Skin of body (tissue), 2 donors: ENCODE measurements around the gene PIK3R3. TPM values are rescaled to one million over a fixed set of nuclear protein-coding genes. Genes with fewer than 3 reads are reported as not detected.

Experiments used
- DNase-seq: peaks from one replicate; lab custom pipeline; 2025; lab: John Stamatoyannopoulos, UW
- total RNA-seq: library from RNA; depleted of rRNA; stranded (reverse); fragments of >200 nt; gene quantifications from one replicate; pipeline ENCODE4 v1.2.3, GENCODE V29; 2014

Gene PIK3R3
- total RNA-seq, 1 donor from 2014 or later, result 5.5 TPM

GRCh38 chr1:46157916-46158311, 25.5 kb upstream of the PIK3R3 start:
- DNase-seq, result no peak

- no peak for DNase-seq
These were observed 21.3 kb upstream of the PIK3R3 start for GRCh38 chr1:46153732-46154131.

GRCh38 chr1:46153228-46153627, 20.8 kb upstream of the PIK3R3 start:
- DNase-seq, result no peak

- no peak for DNase-seq
These were observed 19.6 kb upstream of the PIK3R3 start for GRCh38 chr1:46152016-46152415.

- no peak for DNase-seq
These were observed 17.7 kb upstream of the PIK3R3 start for GRCh38 chr1:46150085-46150484.

GRCh38 chr1:46148318-46148717, 15.9 kb upstream of the PIK3R3 start:
- no peak for DNase-seq

- DNase-seq, result no peak
These were observed 5.5 kb upstream of the PIK3R3 start for GRCh38 chr1:46137916-46138315.

GRCh38 chr1:46136711-46137110, 4.3 kb upstream of the PIK3R3 start:
- no peak for DNase-seq

- DNase-seq, result no peak
These were observed 2.4 kb upstream of the PIK3R3 start for GRCh38 chr1:46134660-46135331.

- no peak for DNase-seq
These were observed 1.4 kb upstream of the PIK3R3 start for GRCh38 chr1:46133781-46134350.

- no peak for DNase-seq
These were observed 791 bp upstream of the PIK3R3 start for GRCh38 chr1:46133181-46133658.

GRCh38 chr1:46131712-46132528, 509 bp downstream of the PIK3R3 start:
- DNase-seq, result no peak

- DNase-seq, result no peak
These were observed 1.3 kb downstream of the PIK3R3 start for GRCh38 chr1:46131093-46131492.

- no peak for DNase-seq
These were observed 1.8 kb downstream of the PIK3R3 start for GRCh38 chr1:46130606-46131005.

GRCh38 chr1:46130121-46130520, 2.3 kb downstream of the PIK3R3 start:
- DNase-seq, result no peak

GRCh38 chr1:46128344-46128743, 4.1 kb downstream of the PIK3R3 start:
- no peak for DNase-seq

GRCh38 chr1:46118856-46119255, 13.6 kb downstream of the PIK3R3 start:
- DNase-seq, result no peak

GRCh38 chr1:46117810-46118494, 14.5 kb downstream of the PIK3R3 start:
- no peak for DNase-seq

GRCh38 chr1:46114925-46115603, 17.4 kb downstream of the PIK3R3 start:
- no peak for DNase-seq

- no peak for DNase-seq
These were observed 18.5 kb downstream of the PIK3R3 start for GRCh38 chr1:46113948-46114347.

GRCh38 chr1:46112108-46112507, 20.3 kb downstream of the PIK3R3 start:
- no peak for DNase-seq
